AG04450 (cell line): ENCODE data around the gene FABP7. TPM values are rescaled to one million over a fixed set of nuclear protein-coding genes. Genes with fewer than 3 reads are reported as not detected.

Experiments used
- CTCF ChIA-PET: fragments of 300-600, 350-600 bp; formaldehyde crosslinking; extraction: SDS; loops from one replicate; lab custom pipeline; 2022; ENCODE audit warnings: antibody characterized with exemption, inconsistent platforms; lab: Charles Lee
- POLR2A ChIA-PET: fragments of 350-600 bp; formaldehyde crosslinking; extraction: SDS; loops from one replicate; lab custom pipeline; 2021; ENCODE audit warnings: antibody characterized with exemption, inconsistent platforms; lab: Yijun Ruan, JAX
- DNase-seq: peaks from one replicate; pipeline ENCODE4 v3.0.0-alpha.2; 2011; ENCODE audit warnings: low read depth, low spot score
- H3K27ac ChIP-seq: one replicate; pipeline ENCODE4 v1.5.1; 2012; ENCODE audit warnings: low read depth, low read length, control low read depth
- H3K27me3 ChIP-seq: one replicate; pipeline ENCODE4 v1.6.0; 2012; ENCODE audit warnings: low read length; ENCODE audit not compliant: control insufficient read depth, insufficient read depth
- H3K4me3 ChIP-seq: 2 replicates; pipeline ENCODE4 v1.5.1; 2011; ENCODE audit warnings: mild to moderate bottlenecking, low read depth, low read length, control low read depth
- H3K9me3 ChIP-seq: 2 replicates; pipeline ENCODE4 v1.5.1; 2012; ENCODE audit warnings: low read length; ENCODE audit not compliant: control insufficient read depth, insufficient read depth
- polyA plus RNA-seq: library from polyadenylated mRNA; depleted of rRNA; stranded (reverse); fragments of >200 nt; gene quantifications from 2 replicates; pipeline ENCODE4 v1.2.3, GENCODE V29; 2011
- TF ChIP-seq, protein P1 (sequence below): IDR thresholded peaks from 2 replicates; pipeline ENCODE4 v1.5.1; 2011; ENCODE audit warnings: low read depth, low read length, control low read depth, inconsistent platforms

FABP7 gene
- polyA plus RNA-seq, 1 experiment: not detected

DNA sequence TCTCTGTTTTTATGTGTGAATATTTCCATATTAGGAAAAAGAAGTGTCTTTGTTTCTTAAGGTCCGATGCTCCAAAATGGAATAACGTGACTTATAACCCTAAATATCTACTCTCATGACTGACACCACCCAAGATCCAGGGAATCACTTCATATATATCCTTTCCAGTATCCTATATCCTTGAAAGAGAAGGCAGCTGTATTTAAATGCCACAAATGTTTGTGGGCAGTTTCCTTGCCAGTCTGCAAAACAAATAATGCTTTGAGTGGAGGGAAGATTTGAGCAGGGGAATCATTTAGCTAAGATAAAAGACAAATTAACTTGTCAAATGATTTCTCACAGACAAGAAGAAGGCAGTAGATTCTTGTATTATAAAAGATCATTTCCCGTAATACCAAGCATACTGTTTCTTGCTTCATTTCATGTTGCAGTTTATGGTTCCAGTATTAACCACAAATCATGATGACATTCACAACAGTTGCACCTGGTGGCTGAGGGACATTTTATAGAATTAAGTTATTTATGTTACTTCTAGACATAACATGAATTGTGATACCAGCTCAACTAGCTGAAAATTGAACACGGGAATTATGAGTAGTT lies 30.0 kb upstream of the FABP7 start:
- Histone ChIP-seq H3K4me3 (no peak overlapping the region), H3K27me3 (peaks cover 2% of the 10 kb centered on the region), H3K27ac (no peak overlapping the region), H3K9me3 (no peaks in the 10 kb centered on the region)
- TF ChIP-seq, protein P1, sequence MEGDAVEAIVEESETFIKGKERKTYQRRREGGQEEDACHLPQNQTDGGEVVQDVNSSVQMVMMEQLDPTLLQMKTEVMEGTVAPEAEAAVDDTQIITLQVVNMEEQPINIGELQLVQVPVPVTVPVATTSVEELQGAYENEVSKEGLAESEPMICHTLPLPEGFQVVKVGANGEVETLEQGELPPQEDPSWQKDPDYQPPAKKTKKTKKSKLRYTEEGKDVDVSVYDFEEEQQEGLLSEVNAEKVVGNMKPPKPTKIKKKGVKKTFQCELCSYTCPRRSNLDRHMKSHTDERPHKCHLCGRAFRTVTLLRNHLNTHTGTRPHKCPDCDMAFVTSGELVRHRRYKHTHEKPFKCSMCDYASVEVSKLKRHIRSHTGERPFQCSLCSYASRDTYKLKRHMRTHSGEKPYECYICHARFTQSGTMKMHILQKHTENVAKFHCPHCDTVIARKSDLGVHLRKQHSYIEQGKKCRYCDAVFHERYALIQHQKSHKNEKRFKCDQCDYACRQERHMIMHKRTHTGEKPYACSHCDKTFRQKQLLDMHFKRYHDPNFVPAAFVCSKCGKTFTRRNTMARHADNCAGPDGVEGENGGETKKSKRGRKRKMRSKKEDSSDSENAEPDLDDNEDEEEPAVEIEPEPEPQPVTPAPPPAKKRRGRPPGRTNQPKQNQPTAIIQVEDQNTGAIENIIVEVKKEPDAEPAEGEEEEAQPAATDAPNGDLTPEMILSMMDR: no peak
- ChIA-PET CTCF (interaction anchor here (1.0 to 2.2 kb wide), 3 partner anchors 22 to 89 kb away, joined by 3 to 19 read pairs (median 4); no protein-coding TSS in a partner anchor), POLR2A (interaction anchor here (0.6 kb wide), 1 partner anchor 39 kb away, joined by 3 read pairs; the partner anchor contains the start of gene SMPDL3A)
- DNase-seq: no peak

DNA sequence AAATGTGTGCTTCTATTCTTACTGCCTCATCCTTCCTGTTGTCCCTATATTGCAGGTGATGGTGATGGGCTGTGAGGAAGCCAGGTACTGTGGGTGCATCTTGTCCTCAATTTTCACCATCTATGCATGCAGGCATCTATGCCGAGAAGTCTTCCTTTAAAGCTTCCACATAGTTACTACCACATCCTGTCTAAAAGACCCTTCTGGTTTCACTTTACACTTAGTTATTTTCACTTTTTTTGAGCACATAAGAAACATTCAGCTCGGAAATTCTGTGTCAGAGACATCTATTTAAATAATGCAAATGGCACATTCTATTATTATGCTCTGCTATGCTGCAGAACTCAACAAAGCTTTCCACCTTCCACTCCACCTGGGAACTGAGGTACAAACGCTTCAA lies 28.2 kb upstream of the FABP7 start:
- ChIA-PET POLR2A (no interaction called here), CTCF (interaction anchor here (0.6 to 3.7 kb wide), 3 partner anchors 84 to 773 kb away, joined by 3 to 24 read pairs (median 3); no protein-coding TSS in a partner anchor)
- Histone ChIP-seq H3K9me3 (no peaks in the 10 kb centered on the region), H3K4me3 (no peak overlapping the region), H3K27me3 (peaks cover 2% of the 10 kb centered on the region), H3K27ac (no peak overlapping the region)
- TF ChIP-seq, protein P1: no peak
- DNase-seq: no peak

DNA sequence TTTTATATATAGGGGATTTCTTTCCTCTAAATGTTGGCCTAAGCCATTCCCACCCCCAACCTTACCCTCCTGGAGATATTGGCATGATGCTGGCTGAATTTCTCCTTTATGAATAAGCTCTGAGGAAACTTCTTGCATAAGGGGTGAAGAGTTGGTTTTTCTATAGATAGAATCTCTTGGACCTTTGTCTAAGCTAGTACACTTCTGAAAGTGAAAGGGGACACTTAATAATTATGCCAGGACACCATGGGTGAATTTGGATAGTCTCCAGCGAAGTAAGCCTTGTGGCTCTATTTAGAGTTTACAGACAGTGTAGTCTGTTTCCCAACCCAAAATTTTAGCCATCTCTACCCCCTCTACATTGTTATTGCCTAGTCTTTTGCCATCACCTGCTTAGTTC lies 27.1 kb upstream of the FABP7 start:
- POLR2A ChIA-PET: no interaction called here
- H3K4me3 ChIP-seq: no peak overlapping the region
- peaks cover 2% of the 10 kb centered on the region for H3K27me3 ChIP-seq
- H3K27ac ChIP-seq: no peak overlapping the region
- no peak for DNase-seq
- no peaks in the 10 kb centered on the region for H3K9me3 ChIP-seq
- CTCF ChIA-PET: interaction anchor here (1.1 to 3.7 kb wide), 2 partner anchors 22 to 87 kb away, joined by 7 to 24 read pairs; no protein-coding TSS in a partner anchor
- TF ChIP-seq, protein P1: no peak

DNA sequence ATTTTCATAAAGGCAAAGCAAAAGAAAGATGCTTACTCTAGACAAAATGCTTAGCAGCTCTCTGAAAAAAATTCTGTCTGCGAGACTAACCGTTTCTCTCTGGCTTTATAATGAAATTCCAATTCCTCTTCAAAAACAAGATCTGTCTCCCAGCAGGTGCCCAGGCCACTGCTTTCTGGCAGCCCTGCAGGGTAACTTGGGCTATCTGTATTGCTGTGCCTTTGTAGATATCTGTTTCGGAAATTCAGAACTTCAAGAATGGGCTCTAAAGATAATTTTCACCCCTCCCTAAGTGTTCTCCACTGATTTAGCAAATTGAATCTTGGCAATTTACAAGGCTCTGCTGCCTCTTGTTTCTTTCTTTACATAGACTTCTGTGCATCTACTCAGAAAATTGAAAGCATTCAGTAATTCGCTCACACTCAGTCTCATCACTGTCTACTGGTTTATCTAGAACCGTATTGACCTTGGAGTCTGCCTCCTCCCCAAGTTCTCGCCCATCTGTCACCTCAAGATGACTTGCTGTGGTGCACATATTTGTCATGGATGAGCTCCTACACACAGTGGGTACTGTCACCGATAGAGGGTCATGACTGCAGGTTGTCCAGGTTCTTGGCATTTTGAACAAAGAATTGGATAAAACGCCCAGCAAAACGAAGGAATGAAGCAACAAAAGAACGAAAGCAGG lies 26.4 kb upstream of the FABP7 start:
- POLR2A ChIA-PET: no interaction called here
- CTCF ChIA-PET: interaction anchor here (0.6 to 3.7 kb wide), 5 partner anchors 13 to 86 kb away, joined by 3 to 24 read pairs (median 6); no protein-coding TSS in a partner anchor
- H3K27ac ChIP-seq: no peak overlapping the region

More for the DNA sequence above, 26.4 kb upstream of the FABP7 start:
- DNase-seq: no peak
- no peak overlapping the region for H3K4me3 ChIP-seq
- H3K27me3 ChIP-seq: peaks cover 2% of the 10 kb centered on the region
- H3K9me3 ChIP-seq: no peaks in the 10 kb centered on the region
- TF ChIP-seq, protein P1: no peak
